H9 (cell line): ENCODE data around the gene PTPN7. TPM values are rescaled to one million over a fixed set of nuclear protein-coding genes. Genes with fewer than 3 reads are reported as not detected.

Source experiments
- DNase-seq: peaks from one replicate; pipeline ENCODE4 v3.0.0-alpha.2; 2017
- H2AFZ ChIP-seq: one replicate; pipeline ENCODE4 v1.6.1; 2013; ENCODE audit warnings: mild to moderate bottlenecking, low read length, control low read depth, moderate library complexity
- H2AK5ac ChIP-seq: 2 replicates; pipeline ENCODE4 v1.6.1; 2013; ENCODE audit warnings: low read length, control low read depth, mixed read lengths; ENCODE audit not compliant: insufficient read length
- H2BK120ac ChIP-seq: one replicate; pipeline ENCODE4 v1.6.1; 2013; ENCODE audit warnings: low read depth, mild to moderate bottlenecking, low read length, control low read depth, inconsistent platforms; ENCODE audit not compliant: poor library complexity, severe bottlenecking
- H2BK12ac ChIP-seq: 2 replicates; pipeline ENCODE4 v1.6.1; 2013; ENCODE audit warnings: low read length, control low read depth, mixed read lengths, low read depth; ENCODE audit not compliant: insufficient read length
- H2BK15ac ChIP-seq: 2 replicates; pipeline ENCODE4 v1.6.1; 2013; ENCODE audit warnings: low read depth, low read length, control low read depth
- H2BK20ac ChIP-seq: one replicate; pipeline ENCODE4 v1.6.1; 2013; ENCODE audit warnings: low read depth, mild to moderate bottlenecking, low read length, control low read depth, inconsistent platforms; ENCODE audit not compliant: poor library complexity, severe bottlenecking
- H2BK5ac ChIP-seq: 2 replicates; pipeline ENCODE4 v1.6.1; 2013; ENCODE audit warnings: low read length, control low read depth, mixed read lengths; ENCODE audit not compliant: insufficient read length
- H3K14ac ChIP-seq: 2 replicates; pipeline ENCODE4 v1.6.1; 2013; ENCODE audit warnings: low read length, control low read depth; ENCODE audit not compliant: insufficient read depth
- H3K18ac ChIP-seq: 2 replicates; pipeline ENCODE4 v1.6.1; 2013; ENCODE audit warnings: low read depth, mild to moderate bottlenecking, mixed read lengths, low read length, control low read depth; ENCODE audit not compliant: insufficient read length
- H3K23ac ChIP-seq: 2 replicates; pipeline ENCODE4 v1.6.1; 2013; ENCODE audit warnings: low read length, control low read depth, mixed read lengths, low read depth; ENCODE audit not compliant: insufficient read length
- H3K23me2 ChIP-seq: 2 replicates; pipeline ENCODE4 v1.6.1; 2013; ENCODE audit warnings: low read depth, mild to moderate bottlenecking, mixed read lengths, low read length, control low read depth; ENCODE audit not compliant: insufficient read length, poor library complexity, severe bottlenecking
- H3K27ac ChIP-seq: 2 replicates; pipeline ENCODE4 v1.5.1; 2013; ENCODE audit warnings: low read length, control low read depth, mixed read lengths, low read depth; ENCODE audit not compliant: insufficient read length
- H3K27me3 ChIP-seq: 2 replicates; pipeline ENCODE4 v1.6.1; 2013; ENCODE audit warnings: low read length, control low read depth, inconsistent platforms; ENCODE audit not compliant: insufficient read depth
- H3K4ac ChIP-seq: 2 replicates; pipeline ENCODE4 v1.6.1; 2013; ENCODE audit warnings: low read depth, mild to moderate bottlenecking, control low read depth, inconsistent platforms, low read length, moderate library complexity
- H3K4me1 ChIP-seq: 2 replicates; pipeline ENCODE4 v1.6.1; 2013; ENCODE audit warnings: low read length, control low read depth, inconsistent platforms; ENCODE audit not compliant: insufficient read depth
- H3K4me2 ChIP-seq: 2 replicates; pipeline ENCODE4 v1.6.1; 2013; ENCODE audit warnings: low read length, control low read depth, mixed read lengths; ENCODE audit not compliant: insufficient read length, insufficient read depth
- H3K56ac ChIP-seq: 2 replicates; pipeline ENCODE4 v1.6.1; 2013; ENCODE audit warnings: low read depth, mild to moderate bottlenecking, mixed read lengths, low read length, control low read depth; ENCODE audit not compliant: insufficient read length
- H3K79me1 ChIP-seq: 2 replicates; pipeline ENCODE4 v1.6.1; 2013; ENCODE audit warnings: low read depth, mild to moderate bottlenecking, moderate library complexity, low read length, control low read depth, inconsistent platforms; ENCODE audit not compliant: insufficient read depth, poor library complexity, severe bottlenecking
- H3K79me2 ChIP-seq: 2 replicates; pipeline ENCODE4 v1.6.1; 2013; ENCODE audit warnings: low read length, control low read depth, inconsistent platforms; ENCODE audit not compliant: insufficient read depth
- H3K9ac ChIP-seq: 2 replicates; pipeline ENCODE4 v1.6.1; 2013; ENCODE audit warnings: low read length, control low read depth, mixed read lengths; ENCODE audit not compliant: insufficient read length; ENCODE audit errors: extremely low read depth
- H3K9me3 ChIP-seq: one replicate; pipeline ENCODE4 v1.6.1; 2013; ENCODE audit warnings: low read depth, low read length, inconsistent platforms; ENCODE audit not compliant: control insufficient read depth
- H3T11ph ChIP-seq: one replicate; pipeline ENCODE4 v1.6.1; 2013; ENCODE audit warnings: mild to moderate bottlenecking, low read length, control low read depth, inconsistent platforms
- H4K20me1 ChIP-seq: one replicate; pipeline ENCODE4 v1.6.1; 2013; ENCODE audit not compliant: control insufficient read depth, insufficient read length, insufficient read depth
- H4K5ac ChIP-seq: 2 replicates; pipeline ENCODE4 v1.6.1; 2013; ENCODE audit warnings: low read depth, mild to moderate bottlenecking, mixed read lengths, low read length, control low read depth; ENCODE audit not compliant: insufficient read length
- H4K8ac ChIP-seq: replicated peaks from 2 replicates; pipeline ENCODE4 v1.6.1; 2013; ENCODE audit warnings: low read length, control low read depth, mixed read lengths, low read depth; ENCODE audit not compliant: insufficient read length
- H4K91ac ChIP-seq: 2 replicates; pipeline ENCODE4 v1.6.1; 2013; ENCODE audit warnings: low read depth, mild to moderate bottlenecking, moderate library complexity, mixed read lengths, low read length, control low read depth; ENCODE audit not compliant: insufficient read length
- H3K27ac Mint-ChIP-seq, 3 experiments: 2 replicates in 2 of 3; 3 replicates in 1 of 3; pipeline ENCODE4 v1.8.0; 2020 to 2021; ENCODE audit warnings: mixed read lengths in 3 of 3, mild to moderate bottlenecking in 1 of 3, moderate library complexity in 1 of 3
- H3K27me3 Mint-ChIP-seq: 2 replicates; pipeline ENCODE4 v1.8.0; 2021; ENCODE audit warnings: low read depth, mild to moderate bottlenecking, moderate library complexity, mixed read lengths
- H3K36me3 Mint-ChIP-seq, 3 experiments: 2 replicates in 2 of 3; 3 replicates in 1 of 3; pipeline ENCODE4 v1.8.0; 2020 to 2021; ENCODE audit warnings: low read depth in 3 of 3, mixed read lengths in 3 of 3; ENCODE audit not compliant: insufficient read depth in 1 of 3
- H3K4me1 Mint-ChIP-seq, 2 experiments: 2 replicates each; pipeline ENCODE4 v1.8.0; 2020; ENCODE audit warnings: mixed read lengths in 2 of 2
- H3K4me3 Mint-ChIP-seq, 2 experiments: 2 replicates in 1 of 2; 3 replicates in 1 of 2; pipeline ENCODE4 v1.8.0; 2020 to 2021; ENCODE audit warnings: mild to moderate bottlenecking in 2 of 2, mixed read lengths in 2 of 2, moderate library complexity in 1 of 2
- H3K9me3 Mint-ChIP-seq, 2 experiments: 2 replicates in 1 of 2; 3 replicates in 1 of 2; pipeline ENCODE4 v1.8.0; 2020; ENCODE audit warnings: mild to moderate bottlenecking in 2 of 2, mixed read lengths in 2 of 2, moderate library complexity in 1 of 2
- CTCF ChIP-seq: fragments of 200-600 bp; sonication (generic); conservative IDR thresholded peaks from 3 replicates; pipeline ENCODE4 v1.8.0; 2021; ENCODE audit warnings: antibody characterized with exemption, mild to moderate bottlenecking
- WGBS: extraction: QIAGEN DNeasy Blood & Tissue Kit; methylation state at CpG from one replicate; pipeline ENCODE4 v1.1.7; 2013; ENCODE audit warnings: missing lambda C conversion rate, low lambda C conversion rate, mixed read lengths; ENCODE audit not compliant: insufficient read length; ENCODE audit errors: extremely low coverage; 5-methylcytosine and 5-hydroxymethylcytosine counted together
- total RNA-seq: library from RNA; stranded (reverse); gene quantifications from 2 replicates; pipeline ENCODE4 v1.2.1, GENCODE V29; 2021

Gene PTPN7
- total RNA-seq, 1 experiment from 2014 or later, result 0.72 TPM

- Histone ChIP-seq H3K27me3 (no peaks in the 10 kb centered on the region), H2BK12ac (no peak overlapping the region), H2AFZ (no peak overlapping the region), H3K79me2 (no peaks in the 10 kb centered on the region), H3K4me2 (no peak overlapping the region), H3K23ac (no peak overlapping the region), H3K27ac (no peak overlapping the region), H3K14ac (no peak overlapping the region), H3K79me1 (no peaks in the 10 kb centered on the region), H2BK20ac (no peak overlapping the region), H3K23me2 (no peaks in the 10 kb centered on the region), H2AK5ac (no peak overlapping the region), H3K4ac (no peak overlapping the region), H4K91ac (no peak overlapping the region), H4K20me1 (no peaks in the 10 kb centered on the region), H4K5ac (no peak overlapping the region), H3K18ac (no peak overlapping the region), H3K9ac (no peak overlapping the region), H3K56ac (no peak overlapping the region), H3K9me3 (no peaks in the 10 kb centered on the region), H3K4me1 (peaks cover 3% of the 10 kb centered on the region; the same call in 1 of the 2 replicates), H2BK5ac (no peak overlapping the region), H2BK120ac (no peak overlapping the region), H3T11ph (no peak overlapping the region), H4K8ac (no peak overlapping the region), H2BK15ac (no peak overlapping the region)
- Mint-ChIP-seq H3K36me3 (no peaks in the 10 kb centered on the region; a peak in 1 of 7 replicates), H3K27me3 (peaks cover 18% of the 10 kb centered on the region), H3K4me3 (peak overlapping the region in 1 of 2 experiments; percentile 35; a peak in 1 of 5 replicates), H3K27ac (peak overlapping the region in 2 of 3 experiments; percentile 62 to 70; a peak in 1 of 7 replicates), H3K4me1 (peaks cover 15 to 24% of the 10 kb centered on the region in 2 experiments), H3K9me3 (no peaks in the 10 kb centered on the region; a peak in 2 of 5 replicates)
- no peak for TF ChIP-seq CTCF
- DNase-seq, result no peak
- WGBS, result no CpG with 5 or more reads among the region's 8 CpGs
These were observed 27.4 kb upstream of the PTPN7 start for GRCh38 chr1:202187697-202188407.
